ENCODE data around the gene BBX.
A peak's percentile ranks its signal among the peaks of the same experiment; 100 is the strongest.

BBX gene

DNA sequence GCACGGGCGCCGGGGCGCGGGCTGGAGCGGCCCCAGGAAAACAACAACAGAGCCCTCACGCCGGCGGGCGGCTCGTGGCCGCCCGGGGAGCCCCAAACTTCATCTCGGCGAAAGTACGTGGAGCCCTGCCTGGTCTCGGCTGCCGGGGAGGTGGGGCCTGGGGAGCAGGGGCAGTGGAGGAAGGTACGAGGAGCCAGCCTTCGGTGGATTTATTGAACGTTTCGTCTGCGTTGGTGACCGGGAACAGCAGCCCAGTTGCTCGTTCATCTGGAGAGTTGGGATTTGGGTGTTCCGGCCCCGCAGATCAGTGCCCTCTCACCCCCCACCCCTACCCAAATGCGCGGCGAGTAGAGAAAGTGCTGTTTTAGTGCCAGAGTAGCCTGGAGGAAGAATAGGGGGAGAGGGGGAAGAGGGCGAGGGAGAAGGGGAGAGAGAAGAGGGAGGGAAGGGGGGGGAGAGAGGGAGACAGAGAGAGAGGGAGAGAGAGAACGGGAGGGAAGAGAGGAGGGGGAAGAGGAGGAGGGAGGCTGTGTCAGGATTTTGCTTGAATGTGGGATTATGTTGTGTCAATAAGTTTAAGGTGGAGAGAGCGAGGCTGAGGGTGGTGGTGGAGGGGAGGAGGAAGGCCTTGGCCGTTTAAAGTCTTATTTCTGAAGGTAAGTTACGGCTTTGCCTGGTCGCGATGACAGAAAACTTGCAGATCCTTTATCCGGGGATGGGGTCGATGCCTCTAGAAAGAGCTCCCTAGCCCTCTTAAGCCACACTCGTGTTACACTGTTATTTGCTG is 970 bp downstream of the BBX start:
- no peak for TF ChIP-seq GATA3 (IDR thresholded peaks at IDR 0.05; ENCODE audit: low read depth, low read length)

DNA sequence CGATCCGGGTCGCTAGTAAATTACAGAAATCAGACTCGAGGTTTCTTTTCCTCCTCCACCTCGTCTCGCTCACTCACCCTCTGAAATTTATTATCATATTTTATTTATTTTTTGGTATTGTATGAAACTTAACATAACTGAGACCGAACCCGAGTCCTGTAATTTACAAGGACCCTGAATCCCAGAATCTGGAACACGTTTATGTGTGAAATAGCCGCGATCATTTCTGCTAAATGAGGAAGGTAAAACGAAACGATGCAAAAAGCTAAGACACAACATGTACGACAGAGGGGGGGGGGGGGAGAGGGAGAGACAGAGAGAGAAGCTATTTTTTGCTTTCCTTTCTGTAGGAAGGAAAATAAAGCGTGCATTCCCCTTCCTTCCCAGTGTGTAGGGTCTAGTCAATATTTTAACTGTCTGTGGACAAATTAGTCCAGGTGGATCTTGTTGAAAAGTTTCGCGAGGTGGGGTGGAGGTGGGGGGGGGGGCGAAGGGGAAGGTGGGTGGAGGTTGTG is 1.6 kb downstream of the BBX start:
- TF ChIP-seq GATA3 (IDR thresholded peaks at IDR 0.05; ENCODE audit: low read depth, low read length) (no peak), GATA2 (IDR thresholded peaks at IDR 0.05; ENCODE audit: low read depth, low read length) (no peak)

DNA sequence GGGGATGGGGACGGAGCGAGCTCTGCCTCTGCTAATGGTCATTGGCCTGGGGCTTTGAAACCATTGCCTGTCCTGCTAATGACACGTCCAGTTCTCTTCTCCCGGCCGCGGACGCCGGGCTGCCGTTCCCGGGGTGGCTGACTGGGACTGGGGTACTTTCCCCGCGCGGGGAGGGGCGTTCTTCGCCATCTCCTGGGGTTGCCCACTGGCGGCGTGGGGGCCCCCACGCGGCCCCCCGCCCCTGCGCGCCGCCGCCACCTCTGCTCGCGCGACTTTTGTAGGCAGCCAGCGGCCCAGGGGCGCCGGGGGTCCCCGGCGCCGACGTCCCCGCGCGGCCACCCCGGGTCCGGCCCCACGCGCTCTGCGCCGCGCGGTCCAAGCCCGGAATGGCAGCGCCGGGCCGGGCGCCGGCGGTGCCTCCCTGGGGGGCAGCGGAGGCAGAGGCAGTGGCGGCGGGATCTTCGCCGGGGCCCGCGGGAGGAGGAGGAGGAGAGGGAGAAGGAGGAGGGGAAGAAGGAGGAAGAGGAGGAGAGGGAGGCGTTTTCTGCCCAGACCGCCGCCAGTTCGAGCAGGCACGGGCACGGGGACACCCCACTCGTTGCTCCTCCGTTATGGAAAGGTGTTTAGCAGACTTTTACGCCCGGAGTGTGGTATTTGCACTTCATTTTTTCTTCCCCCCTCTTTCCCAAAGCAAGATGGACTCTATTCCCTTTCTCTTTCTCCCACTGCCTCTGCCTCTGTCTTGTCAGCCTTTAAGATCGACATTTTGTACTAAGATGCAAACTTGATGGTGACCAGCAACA is 2.3 kb downstream of the BBX start:
- no peak for TF ChIP-seq GATA3 (IDR thresholded peaks at IDR 0.05; ENCODE audit: low read depth, low read length)
- TF ChIP-seq GATA2 (IDR thresholded peaks at IDR 0.05; ENCODE audit: low read depth, low read length), result no peak

DNA sequence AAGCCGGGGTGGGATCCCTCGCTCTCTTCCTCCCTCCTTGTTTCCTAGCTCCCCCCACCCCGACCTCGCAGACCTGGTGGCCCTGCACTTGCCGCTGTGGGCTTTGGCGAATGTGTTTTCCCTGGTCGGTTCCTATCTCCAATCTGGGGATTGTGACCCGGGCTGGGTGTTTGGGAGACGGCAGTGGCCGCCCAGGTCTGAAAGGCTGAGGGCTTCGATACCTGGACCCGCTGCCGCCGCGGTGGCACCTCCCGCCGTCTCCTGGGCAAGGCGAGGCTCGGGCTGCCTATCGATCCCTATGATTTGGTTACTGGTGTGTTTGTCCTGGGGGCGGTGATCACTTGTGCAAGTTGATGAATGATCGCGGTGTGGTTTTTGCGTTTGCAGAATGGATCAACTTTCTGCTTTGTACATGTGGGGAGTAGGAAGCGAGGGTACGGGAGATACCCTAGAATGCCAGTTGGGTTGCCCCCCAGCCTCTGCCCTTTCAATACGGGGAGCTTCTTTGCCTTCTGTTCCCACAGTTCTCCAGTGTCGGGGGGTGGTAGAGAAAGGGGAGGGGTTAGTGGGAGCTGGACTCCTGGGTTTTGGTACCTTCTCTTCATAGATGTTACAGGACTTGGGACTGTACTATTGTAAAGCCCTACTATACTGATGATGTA is 3.0 kb downstream of the BBX start:
- TF ChIP-seq GATA3 (IDR thresholded peaks at IDR 0.05; ENCODE audit: low read depth, low read length), result no peak
- TF ChIP-seq GATA2 (IDR thresholded peaks at IDR 0.05; ENCODE audit: low read depth, low read length), result peak; percentile 26; the same call in 1 of the 2 replicates

DNA sequence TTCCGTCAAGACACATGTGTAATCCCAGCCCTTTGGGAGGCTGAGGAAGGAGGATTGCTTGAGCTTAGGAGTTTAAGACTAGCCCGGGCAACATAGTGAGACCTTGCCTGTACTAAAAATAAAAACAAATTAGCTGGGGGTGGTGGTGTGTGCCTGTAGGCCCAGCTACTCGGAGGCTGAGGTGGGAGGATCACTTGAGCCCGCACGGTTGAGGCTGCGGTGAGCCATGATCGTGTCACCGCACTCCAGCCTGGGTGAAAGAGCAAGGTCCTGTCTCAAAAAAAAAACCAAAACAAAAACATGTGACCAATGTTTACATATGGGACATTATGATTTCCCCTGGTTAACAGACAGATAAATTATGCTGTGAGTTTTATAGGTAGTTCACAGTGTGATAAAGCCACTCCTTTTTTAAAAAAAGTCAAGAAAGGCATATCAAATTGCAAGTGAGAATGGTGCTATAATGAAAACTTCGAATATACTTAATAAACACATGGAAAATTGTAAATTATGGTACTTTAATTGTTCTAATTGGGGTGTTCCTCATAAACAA is 9.2 kb downstream of the BBX start:
- TF ChIP-seq GATA3 (IDR thresholded peaks at IDR 0.05; ENCODE audit: low read depth, low read length) (no peak), GATA2 (IDR thresholded peaks at IDR 0.05; ENCODE audit: low read depth, low read length) (no peak)

DNA sequence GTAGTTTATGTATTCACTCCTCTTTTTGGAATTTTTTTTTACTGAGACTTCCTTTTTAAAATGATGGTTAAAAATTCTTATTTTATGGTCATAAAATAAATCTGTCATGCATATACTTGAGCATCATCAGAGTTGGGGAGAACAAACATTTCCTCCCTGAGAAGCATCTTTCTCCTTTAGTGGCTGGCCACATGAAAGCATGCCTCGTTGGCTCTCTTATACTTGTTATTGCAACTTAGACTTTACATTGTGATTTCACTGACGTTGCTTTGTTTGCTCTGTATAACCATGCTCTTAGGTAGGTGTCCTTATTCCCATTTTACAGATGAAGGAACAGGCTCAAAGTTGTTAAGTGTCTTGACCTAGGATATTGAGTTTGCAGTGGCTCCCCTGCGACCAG is 18.1 kb downstream of the BBX start:
- no peak for TF ChIP-seq GATA2 (IDR thresholded peaks at IDR 0.05; ENCODE audit: low read depth, low read length)
- TF ChIP-seq GATA3 (IDR thresholded peaks at IDR 0.05; ENCODE audit: low read depth, low read length), result no peak

DNA sequence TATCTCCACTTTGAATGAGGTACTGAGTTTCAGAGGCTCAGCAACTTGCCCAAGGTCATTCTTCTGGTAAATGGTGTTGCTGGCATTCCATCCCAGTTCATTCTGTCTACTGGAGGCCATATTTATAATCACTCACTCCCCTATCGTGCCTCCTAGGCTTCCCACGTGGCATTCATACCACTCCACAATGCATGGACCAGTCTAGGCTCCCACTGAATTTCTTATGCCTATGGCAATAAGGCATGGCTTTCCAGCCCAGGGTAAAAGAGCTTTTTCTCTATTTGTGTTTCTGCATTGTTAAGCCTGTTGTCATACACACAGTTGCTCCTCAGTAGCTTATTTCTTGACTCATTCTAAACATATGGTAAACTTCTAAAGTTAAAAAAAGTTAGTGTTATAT is 19.9 kb downstream of the BBX start:
- TF ChIP-seq GATA2 (IDR thresholded peaks at IDR 0.05; ENCODE audit: low read depth, low read length), result no peak
- TF ChIP-seq GATA3 (IDR thresholded peaks at IDR 0.05; ENCODE audit: low read depth, low read length), result no peak

DNA sequence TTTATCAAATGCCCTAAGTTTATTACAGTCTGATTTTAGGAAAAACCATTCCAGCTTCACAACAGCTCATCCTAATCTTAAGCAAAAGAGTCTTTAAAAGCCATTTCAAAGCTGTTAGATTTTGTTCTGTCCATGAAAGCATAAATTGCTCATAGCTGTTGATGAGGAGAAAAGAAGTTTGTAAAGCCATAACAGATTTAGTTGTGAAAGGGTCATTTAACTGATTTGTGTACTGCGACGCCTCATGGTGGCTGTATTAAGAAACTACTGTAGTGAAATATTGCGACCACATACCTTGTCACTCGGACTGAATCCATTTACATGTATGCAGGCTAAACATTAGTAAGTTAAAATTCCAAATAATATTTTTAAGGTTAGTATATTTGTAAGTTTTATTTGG is 20.9 kb downstream of the BBX start:
- TF ChIP-seq GATA2 (IDR thresholded peaks at IDR 0.05; ENCODE audit: low read depth, low read length) (no peak), GATA3 (IDR thresholded peaks at IDR 0.05; ENCODE audit: low read depth, low read length) (no peak)

DNA sequence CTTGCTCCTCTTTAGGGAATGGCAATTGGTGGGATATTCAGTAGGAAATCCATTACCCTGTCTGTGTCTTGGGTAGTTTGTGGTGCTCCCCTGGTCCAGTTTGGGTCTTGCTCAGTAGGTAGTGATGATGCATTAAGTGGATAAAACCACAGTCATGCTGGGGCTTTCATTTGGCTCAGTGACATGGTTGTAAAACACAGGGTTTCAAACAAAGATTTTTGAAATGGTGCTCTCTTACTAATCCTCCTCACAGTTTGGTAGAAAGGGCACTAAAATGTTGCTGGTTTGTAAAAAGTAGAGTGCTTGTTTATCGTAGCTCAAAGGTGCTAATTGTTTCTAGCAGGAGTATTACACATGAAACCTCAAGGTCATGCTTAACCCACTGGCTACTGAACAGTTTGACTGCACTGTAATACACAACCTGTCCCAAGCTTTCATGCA is 22.9 kb downstream of the BBX start:
- TF ChIP-seq GATA2 (IDR thresholded peaks at IDR 0.05; ENCODE audit: low read depth, low read length), result no peak
- no peak for TF ChIP-seq GATA3 (IDR thresholded peaks at IDR 0.05; ENCODE audit: low read depth, low read length)

DNA sequence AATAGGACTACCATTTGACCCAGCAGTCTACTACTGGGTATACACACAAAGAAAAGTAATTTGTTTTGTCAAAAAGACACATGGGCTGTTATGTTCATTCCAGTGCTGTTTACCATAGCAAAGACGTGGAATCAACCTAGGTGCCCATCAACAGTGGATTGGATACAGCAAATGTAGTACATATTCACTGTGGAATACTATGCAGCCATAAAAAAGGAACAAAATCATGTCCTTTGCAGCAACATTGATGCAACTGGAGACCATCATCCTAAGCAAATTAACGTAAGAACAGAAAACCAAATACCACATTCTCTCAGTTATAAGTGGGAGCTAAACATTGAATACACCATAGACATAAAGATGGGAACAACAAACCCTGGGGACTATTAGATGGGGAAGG is 25.8 kb downstream of the BBX start:
- TF ChIP-seq GATA2 (IDR thresholded peaks at IDR 0.05; ENCODE audit: low read depth, low read length) (no peak), GATA3 (IDR thresholded peaks at IDR 0.05; ENCODE audit: low read depth, low read length) (no peak)

DNA sequence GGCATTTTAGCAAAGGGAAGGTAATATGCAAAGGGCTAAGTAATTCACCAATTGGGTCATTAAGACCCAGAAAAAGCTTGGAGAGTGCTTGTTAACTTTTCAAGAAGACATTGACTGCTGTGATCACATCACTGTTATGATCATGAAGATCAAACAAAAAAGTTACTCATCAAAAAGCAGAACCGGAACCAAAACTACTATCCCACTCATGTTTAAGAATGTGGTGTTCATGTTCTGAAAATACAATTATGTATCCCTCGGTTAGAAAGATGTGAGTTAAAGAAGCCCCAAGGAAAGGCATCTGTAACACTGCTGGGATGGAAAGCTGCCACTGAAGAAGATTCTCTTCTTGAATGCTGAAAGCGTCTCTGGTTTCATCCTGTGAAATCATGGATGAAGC is 32.6 kb downstream of the BBX start:
- no peak for TF ChIP-seq GATA2 (IDR thresholded peaks at IDR 0.05; ENCODE audit: low read depth, low read length)
- no peak for TF ChIP-seq GATA3 (IDR thresholded peaks at IDR 0.05; ENCODE audit: low read depth, low read length)

DNA sequence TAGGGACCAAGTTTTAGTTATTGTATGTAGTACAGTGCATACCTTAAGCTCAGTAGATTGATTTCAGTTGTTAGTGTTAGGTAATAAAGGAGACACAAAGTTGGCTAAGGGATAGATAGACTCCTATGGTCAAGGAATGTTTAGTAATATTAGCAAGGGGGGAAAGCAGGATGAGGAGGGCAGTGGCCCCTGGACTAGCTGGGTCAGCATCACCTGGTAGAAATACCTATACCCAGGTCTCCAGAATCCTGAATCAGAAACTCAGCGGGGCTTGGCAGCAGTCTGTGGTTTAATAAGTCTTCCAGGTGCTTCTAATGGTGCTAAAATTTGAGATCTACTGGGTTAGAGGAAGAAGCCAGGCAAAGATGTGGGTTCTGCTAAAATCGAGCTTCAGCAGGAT is 35.0 kb downstream of the BBX start:
- TF ChIP-seq GATA2 (IDR thresholded peaks at IDR 0.05; ENCODE audit: low read depth, low read length), result no peak
- no peak for TF ChIP-seq GATA3 (IDR thresholded peaks at IDR 0.05; ENCODE audit: low read depth, low read length)

DNA sequence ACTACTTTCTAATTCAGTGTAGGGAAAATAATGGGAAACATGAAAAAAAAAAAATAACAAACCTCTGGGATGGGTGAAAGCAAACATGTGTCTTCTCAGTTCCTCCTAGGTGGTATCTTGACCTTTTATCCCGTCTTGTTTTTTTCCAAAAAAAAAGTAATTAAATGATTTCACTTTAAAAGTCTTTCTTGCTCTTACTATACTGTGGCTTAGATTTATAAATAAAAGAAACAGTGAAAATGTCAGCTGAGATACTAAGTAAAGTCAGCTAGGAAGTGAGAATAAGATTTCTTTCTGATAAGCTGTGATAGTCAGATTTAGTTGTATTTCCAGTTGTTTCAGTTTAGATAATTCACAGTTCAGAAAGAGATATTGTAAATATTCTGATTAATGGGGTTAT is 37.4 kb downstream of the BBX start:
- TF ChIP-seq GATA3 (IDR thresholded peaks at IDR 0.05; ENCODE audit: low read depth, low read length) (no peak), GATA2 (IDR thresholded peaks at IDR 0.05; ENCODE audit: low read depth, low read length) (no peak)

DNA sequence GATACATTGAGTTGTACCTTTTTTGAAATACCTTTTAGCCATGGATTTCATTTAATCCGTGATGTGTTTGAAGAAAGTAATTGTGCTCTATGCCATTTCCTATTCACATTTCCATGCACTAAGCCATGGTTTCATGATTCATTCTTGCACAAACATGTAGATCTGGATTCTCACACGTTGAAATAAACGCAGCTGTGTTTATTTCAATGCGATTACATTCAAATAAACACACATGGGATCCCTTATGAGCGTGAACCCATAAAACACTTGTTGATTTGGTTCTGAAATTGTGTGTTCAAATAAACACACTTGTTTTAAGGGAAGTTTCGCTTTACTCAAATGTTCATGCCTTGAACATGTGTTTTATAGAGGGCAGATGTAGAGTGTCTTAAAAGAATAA is 39.2 kb downstream of the BBX start:
- no peak for TF ChIP-seq GATA3 (IDR thresholded peaks at IDR 0.05; ENCODE audit: low read depth, low read length)
- TF ChIP-seq GATA2 (IDR thresholded peaks at IDR 0.05; ENCODE audit: low read depth, low read length), result no peak
